HepG2 (cell line): Measurements from ENCODE around the gene GFRA1. TPM values are rescaled to one million over a fixed set of nuclear protein-coding genes. Genes with fewer than 3 reads are reported as not detected.

Experiments used
- ATAC-seq: fragments of 200-7000 bp; cut with Tn5 transposase; 3 replicates; pipeline ENCODE4 v1.9.1; 2020; ENCODE audit warnings: mild to moderate bottlenecking, moderate library complexity
- BruUV-seq: library from RNA; stranded (reverse); fragments of 400-500 nt; replicated peaks from 2 replicates; lab custom pipeline; 2021; lab: Mats Ljungman, UMichigan
- CTCF ChIA-PET: fragments of 300-600 bp; formaldehyde crosslinking; extraction: SDS; loops from one replicate; lab custom pipeline; 2021; ENCODE audit warnings: low total read pairs, inconsistent platforms, low intra/inter-chr PET ratio; lab: Yijun Ruan, JAX
- POLR2A ChIA-PET: fragments of 350-600 bp; sonication (Branson Sonifier 250); formaldehyde crosslinking; loops from one replicate; lab custom pipeline; 2020; ENCODE audit warnings: antibody characterized with exemption, inconsistent platforms; lab: Yijun Ruan, JAX
- DNase-seq: peaks from one replicate; pipeline ENCODE4 v3.0.0-alpha.2; 2015; ENCODE audit warnings: low spot score
- FAIRE-seq: peaks from 3 replicates; lab custom pipeline; 2011; peaks lifted over from hg19 to GRCh38; lab: Jason Lieb, UNC
- H2AFZ ChIP-seq: one replicate; pipeline ENCODE4 v1.6.1; 2011; ENCODE audit warnings: low read length, inconsistent platforms
- H3K27ac ChIP-seq: fragments of 300-600 bp; 3 replicates; pipeline ENCODE4 v1.8.0; 2011; ENCODE audit warnings: mixed run types, mild to moderate bottlenecking, mixed read lengths, low read length, inconsistent platforms; ENCODE audit not compliant: insufficient read depth; ENCODE audit errors: extremely low read length
- H3K27me3 ChIP-seq, 2 experiments: fragments of 200-600 bp in 1 of 2; 2 replicates in 1 of 2; 3 replicates in 1 of 2; pipeline versions ENCODE4 v1.6.0 to v1.8.0; 2011; ENCODE audit warnings: low read length in 2 of 2, mild to moderate bottlenecking in 2 of 2, moderate library complexity in 2 of 2, inconsistent platforms in 1 of 2; ENCODE audit not compliant: insufficient read depth in 2 of 2, control insufficient read depth in 1 of 2
- H3K36me3 ChIP-seq, 2 experiments: fragments of 200-600 bp in 1 of 2; replicated peaks in 1 of 2; 2 replicates in 1 of 2; 3 replicates in 1 of 2; pipeline versions ENCODE4 v1.5.1 to v1.8.0; 2011; ENCODE audit warnings: low read length in 2 of 2, inconsistent platforms in 1 of 2; ENCODE audit not compliant: insufficient read depth in 2 of 2, control insufficient read depth in 1 of 2
- H3K4me1 ChIP-seq: 2 replicates; pipeline ENCODE4 v1.5.1; 2012; ENCODE audit warnings: low read length, inconsistent platforms; ENCODE audit not compliant: insufficient read depth
- H3K4me2 ChIP-seq: 2 replicates; pipeline ENCODE4 v1.6.0; 2011; ENCODE audit warnings: low read depth, low read length, inconsistent platforms
- H3K4me3 ChIP-seq, 3 experiments: fragments of 200-600 bp in 1 of 3; sonication (generic), shearing (Covaris generic) in 1 of 3; replicated peaks in 1 of 3; 2 replicates each; pipeline ENCODE4 v1.5.1; 2011 to 2016; ENCODE audit warnings: low read length in 3 of 3, inconsistent platforms in 2 of 3, low read depth in 2 of 3, mild to moderate bottlenecking in 2 of 3, control low read depth in 1 of 3, mixed read lengths in 1 of 3; ENCODE audit not compliant: insufficient read depth in 1 of 3
- H3K79me2 ChIP-seq: one replicate; pipeline ENCODE4 v1.6.1; 2011; ENCODE audit warnings: low read length, inconsistent platforms; ENCODE audit not compliant: insufficient read depth
- H3K9ac ChIP-seq: 2 replicates; pipeline ENCODE4 v1.6.0; 2011; ENCODE audit warnings: mild to moderate bottlenecking, low read depth, low read length, inconsistent platforms; ENCODE audit not compliant: insufficient read depth
- H3K9me3 ChIP-seq: 2 replicates; pipeline ENCODE4 v1.5.1; 2012; ENCODE audit warnings: mild to moderate bottlenecking, low read length
- H4K20me1 ChIP-seq: 2 replicates; pipeline ENCODE4 v1.6.0; 2011; ENCODE audit warnings: inconsistent platforms, mild to moderate bottlenecking, low read length, moderate library complexity; ENCODE audit not compliant: insufficient read depth
- CHD4 ChIP-seq: fragments of 200-600 bp; sonication (generic); IDR thresholded peaks from 2 replicates; pipeline ENCODE4 v1.7.0; 2017; ENCODE audit warnings: mild to moderate bottlenecking, low read length, borderline replicate concordance
- CTCF ChIP-seq: sonication (generic); formaldehyde crosslinking; IDR thresholded peaks from 2 replicates; pipeline ENCODE4 v1.5.0; 2020; ENCODE audit warnings: mild to moderate bottlenecking, missing genetic modification reagents, moderate library complexity
- MIXL1 ChIP-seq: IDR thresholded peaks from 2 replicates; pipeline ENCODE4 v1.6.1; 2016
- NFATC3 ChIP-seq: sonication (generic); formaldehyde crosslinking; IDR thresholded peaks from 2 replicates; pipeline ENCODE4 v1.5.1; 2020; ENCODE audit warnings: mild to moderate bottlenecking, missing genetic modification reagents
- SMC3 ChIP-seq: IDR thresholded peaks from 2 replicates; pipeline ENCODE4 v1.6.1; 2011; ENCODE audit warnings: low read length, improper control_type of control experiment
- SPEN ChIP-seq: sonication (generic); formaldehyde crosslinking; IDR thresholded peaks from 2 replicates; pipeline ENCODE4 v1.5.1; 2020; ENCODE audit warnings: low read depth, mild to moderate bottlenecking, missing genetic modification reagents
- STAG1 ChIP-seq: sonication (generic); formaldehyde crosslinking; IDR thresholded peaks from 2 replicates; pipeline ENCODE4 v1.4.0; 2020; ENCODE audit warnings: missing genetic modification reagents
- TOE1 ChIP-seq: sonication (generic); formaldehyde crosslinking; IDR thresholded peaks from 2 replicates; pipeline ENCODE4 v1.4.0; 2020; ENCODE audit warnings: mild to moderate bottlenecking, missing genetic modification reagents
- ZBTB42 ChIP-seq: sonication (generic); formaldehyde crosslinking; IDR thresholded peaks from 2 replicates; pipeline ENCODE4 v1.5.0; 2020; ENCODE audit warnings: mild to moderate bottlenecking, missing genetic modification reagents
- ZNF446 ChIP-seq: sonication (generic); formaldehyde crosslinking; IDR thresholded peaks from 2 replicates; pipeline ENCODE4 v1.5.0; 2020; ENCODE audit warnings: mild to moderate bottlenecking, missing genetic modification reagents
- WGBS: methylation state at CpG from one replicate; pipeline ENCODE4 v1.1.6; 2017; ENCODE audit warnings: low lambda C conversion rate; 5-methylcytosine and 5-hydroxymethylcytosine counted together
- in situ Hi-C: cut with HindIII; loops from 2 replicates; pipeline ENCODE4 v1.10.0; 2017; ENCODE audit warnings: low pct_unique_long_range_greater_than_20kb; ENCODE audit not compliant: extremely low pct_ligation_motif_present
- intact Hi-C: fragments of 100-400 bp; cut with micrococcal nuclease; formaldehyde crosslinking; loops from one replicate; pipeline ENCODE4 v1.10.0; 2022; ENCODE audit not compliant: unreplicated experiment
- polyA plus RNA-seq, 8 experiments: library from polyadenylated mRNA; depleted of rRNA in 3 of 8; stranded (reverse) in 7 of 8; unstranded in 1 of 8; fragments of >200 nt; fragmentation: Illumina TruSeq in 4 of 8; extraction: Trizol in 4 of 8; gene quantifications; 2 replicates each; pipeline versions ENCODE4 v1.2.1 to v1.2.3, GENCODE V29; 2011 to 2016; ENCODE audit warnings: low read depth in 4 of 8, missing spikeins in 1 of 8, mixed read lengths in 1 of 8; ENCODE audit not compliant: insufficient read depth in 1 of 8
- total RNA-seq, 5 experiments: library from RNA; depleted of rRNA; stranded (reverse); fragments of >200 nt; fragmentation: Illumina TruSeq; extraction: Trizol; gene quantifications; 2 replicates each; pipeline ENCODE4 v1.2.3, GENCODE V29; 2016; ENCODE audit warnings: low read depth in 1 of 5
- TF ChIP-seq, protein P1 (sequence below): sonication (generic); formaldehyde crosslinking; IDR thresholded peaks from 2 replicates; pipeline ENCODE4 v1.4.0; 2020; ENCODE audit warnings: mild to moderate bottlenecking, low read depth, missing genetic modification reagents
- TF ChIP-seq, protein P2 (sequence below): sonication (generic); formaldehyde crosslinking; IDR thresholded peaks from 2 replicates; pipeline ENCODE4 v1.9.0; 2021; ENCODE audit warnings: missing genetic modification reagents, borderline replicate concordance

Gene GFRA1
- total and polyA plus RNA-seq, 2 of the 13 experiments (the other 11 are each of a cell fraction or from before 2014, with no cell fraction given), result not detected

DNA sequence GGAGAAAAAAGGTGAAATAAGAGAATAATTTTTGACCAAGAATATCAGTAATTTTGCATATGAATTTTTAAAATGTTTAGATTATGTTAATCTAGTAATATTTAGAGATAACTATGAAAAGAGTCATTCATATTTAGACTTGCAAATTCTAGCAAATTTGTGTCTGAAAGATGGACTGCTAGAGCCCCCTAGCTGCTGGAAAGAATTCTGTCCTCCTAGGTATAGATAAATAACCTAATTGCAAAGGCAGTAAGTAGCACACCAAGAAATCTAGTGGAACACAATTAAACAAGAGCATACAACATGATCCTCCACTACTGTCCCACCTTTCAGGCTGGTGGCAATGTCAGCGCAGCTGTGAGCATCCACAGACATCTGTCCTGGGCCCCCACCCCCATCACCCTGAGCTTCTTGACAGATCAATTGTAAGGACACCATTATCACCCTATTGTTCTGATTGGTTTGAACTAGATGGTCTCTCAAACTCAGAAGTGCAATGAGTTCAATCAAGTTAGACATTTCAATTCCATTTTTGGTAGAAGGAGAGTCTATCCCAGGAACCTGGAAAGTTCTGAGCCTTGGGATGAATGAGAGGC, 15.0 kb upstream of the GFRA1 start:
- peak; percentile 18 for DNase-seq
- Histone ChIP-seq H4K20me1 (no peaks in the 10 kb centered on the region), H3K27ac (no peak overlapping the region), H3K27me3 (no peaks in the 10 kb centered on the region), H3K79me2 (no peaks in the 10 kb centered on the region), H3K4me1 (no peaks in the 10 kb centered on the region), H3K9me3 (no peaks in the 10 kb centered on the region), H3K36me3 (no peaks in the 10 kb centered on the region), H2AFZ (no peak overlapping the region), H3K4me3 (no peak overlapping the region)
- WGBS, result 0% methylated on average over 1 of the region's 1 CpG
- FAIRE-seq, result no peak
- ChIA-PET POLR2A (no interaction called here), CTCF (interaction anchor here (1.0 to 3.3 kb wide), 4 partner anchors 262 to 856 kb away, joined by 3 to 29 read pairs (median 9); no protein-coding TSS in a partner anchor)
- peak; percentile 54 for ATAC-seq
- BruUV-seq, result no TSS peak
- intact Hi-C loops, result loop anchor here (1.0 to 5.0 kb wide), 5 partner anchors 206 to 933 kb away; no protein-coding TSS in a partner anchor
- TF ChIP-seq SMC3 (peak; percentile 63), ZNF446 (CRISPR knock-in tag) (no peak), CTCF (CRISPR knock-in tag) (peak; percentile 63), STAG1 (CRISPR knock-in tag) (peak; percentile 86)
- TF ChIP-seq, all 625 proteins: peak for 3
- Histone ChIP-seq H3K9ac (no peak overlapping the region), H3K4me2 (no peak overlapping the region)
- in situ Hi-C loops, result loop anchor here (10.0 kb wide), 2 partner anchors 483 to 583 kb away; no protein-coding TSS in a partner anchor

DNA sequence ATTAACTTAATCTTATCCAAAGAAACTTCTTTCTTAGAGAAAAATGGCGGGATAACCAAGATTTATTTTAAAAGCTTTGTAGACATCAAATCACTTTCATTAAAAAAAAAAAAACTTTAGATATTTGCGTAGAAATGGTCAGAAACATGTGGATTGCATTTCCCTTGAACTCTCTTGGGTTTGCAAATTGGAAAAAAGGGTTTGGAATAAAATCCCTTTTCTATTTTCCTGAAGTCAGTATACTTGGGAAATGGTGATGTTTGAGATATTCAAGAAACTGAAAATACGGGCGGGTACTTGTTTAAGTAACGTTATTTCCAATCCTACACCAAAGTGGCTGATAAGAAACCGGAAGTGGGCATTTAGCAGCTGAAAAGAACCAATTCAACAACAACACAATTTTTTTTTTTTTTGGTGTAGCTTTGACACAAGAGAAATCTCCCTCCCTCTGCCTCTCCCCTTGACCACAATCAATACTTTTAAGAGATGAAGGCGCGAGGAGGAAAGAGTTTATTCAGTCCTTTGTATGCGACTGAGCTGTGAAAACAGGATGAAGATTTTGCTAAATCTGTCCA, 13.7 kb upstream of the GFRA1 start:
- Histone ChIP-seq H3K27me3 (no peaks in the 10 kb centered on the region), H3K27ac (no peak overlapping the region), H3K4me3 (no peak overlapping the region), H3K9ac (no peak overlapping the region), H2AFZ (no peak overlapping the region), H3K36me3 (no peaks in the 10 kb centered on the region), H3K4me2 (no peak overlapping the region), H3K79me2 (no peaks in the 10 kb centered on the region), H3K9me3 (no peaks in the 10 kb centered on the region), H4K20me1 (no peaks in the 10 kb centered on the region), H3K4me1 (no peaks in the 10 kb centered on the region)
- BruUV-seq, result no TSS peak
- intact Hi-C loops (loop anchor here (2.0 to 5.0 kb wide), 2 partner anchors 204 to 854 kb away; no protein-coding TSS in a partner anchor), in situ Hi-C loops (loop anchor here (10.0 kb wide), 2 partner anchors 482 to 582 kb away; no protein-coding TSS in a partner anchor)
- 17% methylated on average over 9 of the region's 9 CpGs for WGBS
- no peak for ATAC-seq
- no peak for FAIRE-seq
- CTCF ChIA-PET, result interaction anchor here (1.6 to 3.3 kb wide), 3 partner anchors 487 to 855 kb away, joined by 4 to 29 read pairs (median 14); no protein-coding TSS in a partner anchor
- POLR2A ChIA-PET, result no interaction called here
- DNase-seq, result no peak
- TF ChIP-seq, protein P1, sequence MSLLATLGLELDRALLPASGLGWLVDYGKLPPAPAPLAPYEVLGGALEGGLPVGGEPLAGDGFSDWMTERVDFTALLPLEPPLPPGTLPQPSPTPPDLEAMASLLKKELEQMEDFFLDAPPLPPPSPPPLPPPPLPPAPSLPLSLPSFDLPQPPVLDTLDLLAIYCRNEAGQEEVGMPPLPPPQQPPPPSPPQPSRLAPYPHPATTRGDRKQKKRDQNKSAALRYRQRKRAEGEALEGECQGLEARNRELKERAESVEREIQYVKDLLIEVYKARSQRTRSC (CRISPR knock-in tag), result no peak
- TF ChIP-seq SPEN (CRISPR knock-in tag) (no peak), CHD4 (no peak), TOE1 (no peak), ZBTB42 (no peak), NFATC3 (no peak), MIXL1 (CRISPR knock-in tag) (no peak)
- TF ChIP-seq, protein P2, sequence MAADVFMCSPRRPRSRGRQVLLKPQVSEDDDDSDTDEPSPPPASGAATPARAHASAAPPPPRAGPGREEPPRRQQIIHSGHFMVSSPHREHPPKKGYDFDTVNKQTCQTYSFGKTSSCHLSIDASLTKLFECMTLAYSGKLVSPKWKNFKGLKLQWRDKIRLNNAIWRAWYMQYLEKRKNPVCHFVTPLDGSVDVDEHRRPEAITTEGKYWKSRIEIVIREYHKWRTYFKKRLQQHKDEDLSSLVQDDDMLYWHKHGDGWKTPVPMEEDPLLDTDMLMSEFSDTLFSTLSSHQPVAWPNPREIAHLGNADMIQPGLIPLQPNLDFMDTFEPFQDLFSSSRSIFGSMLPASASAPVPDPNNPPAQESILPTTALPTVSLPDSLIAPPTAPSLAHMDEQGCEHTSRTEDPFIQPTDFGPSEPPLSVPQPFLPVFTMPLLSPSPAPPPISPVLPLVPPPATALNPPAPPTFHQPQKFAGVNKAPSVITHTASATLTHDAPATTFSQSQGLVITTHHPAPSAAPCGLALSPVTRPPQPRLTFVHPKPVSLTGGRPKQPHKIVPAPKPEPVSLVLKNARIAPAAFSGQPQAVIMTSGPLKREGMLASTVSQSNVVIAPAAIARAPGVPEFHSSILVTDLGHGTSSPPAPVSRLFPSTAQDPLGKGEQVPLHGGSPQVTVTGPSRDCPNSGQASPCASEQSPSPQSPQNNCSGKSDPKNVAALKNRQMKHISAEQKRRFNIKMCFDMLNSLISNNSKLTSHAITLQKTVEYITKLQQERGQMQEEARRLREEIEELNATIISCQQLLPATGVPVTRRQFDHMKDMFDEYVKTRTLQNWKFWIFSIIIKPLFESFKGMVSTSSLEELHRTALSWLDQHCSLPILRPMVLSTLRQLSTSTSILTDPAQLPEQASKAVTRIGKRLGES (CRISPR knock-in tag), result no peak
